ENCODE data around the gene KRT83.

DNA sequence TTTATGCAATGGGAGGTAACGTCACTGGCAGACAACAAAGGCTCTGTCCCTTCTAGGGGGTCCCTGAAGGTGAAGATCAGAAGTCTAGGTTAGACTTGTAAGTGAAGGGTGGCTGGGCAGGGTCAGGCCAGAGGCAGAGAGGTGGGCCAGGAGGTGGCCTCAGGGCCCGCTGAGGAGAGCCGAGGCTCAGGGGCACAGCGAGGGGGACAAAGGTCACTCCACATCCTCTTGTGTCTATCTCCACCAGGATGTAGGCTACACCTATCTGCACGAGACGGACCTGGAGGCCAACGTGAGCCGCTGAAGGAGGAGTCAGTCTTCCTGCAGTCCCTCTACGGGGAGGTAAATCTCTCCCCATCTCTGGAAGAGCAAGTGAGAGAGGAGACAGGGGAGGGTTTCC lies 25.8 kb upstream of the KRT83 start:
- TF ChIP-seq, protein P1, sequence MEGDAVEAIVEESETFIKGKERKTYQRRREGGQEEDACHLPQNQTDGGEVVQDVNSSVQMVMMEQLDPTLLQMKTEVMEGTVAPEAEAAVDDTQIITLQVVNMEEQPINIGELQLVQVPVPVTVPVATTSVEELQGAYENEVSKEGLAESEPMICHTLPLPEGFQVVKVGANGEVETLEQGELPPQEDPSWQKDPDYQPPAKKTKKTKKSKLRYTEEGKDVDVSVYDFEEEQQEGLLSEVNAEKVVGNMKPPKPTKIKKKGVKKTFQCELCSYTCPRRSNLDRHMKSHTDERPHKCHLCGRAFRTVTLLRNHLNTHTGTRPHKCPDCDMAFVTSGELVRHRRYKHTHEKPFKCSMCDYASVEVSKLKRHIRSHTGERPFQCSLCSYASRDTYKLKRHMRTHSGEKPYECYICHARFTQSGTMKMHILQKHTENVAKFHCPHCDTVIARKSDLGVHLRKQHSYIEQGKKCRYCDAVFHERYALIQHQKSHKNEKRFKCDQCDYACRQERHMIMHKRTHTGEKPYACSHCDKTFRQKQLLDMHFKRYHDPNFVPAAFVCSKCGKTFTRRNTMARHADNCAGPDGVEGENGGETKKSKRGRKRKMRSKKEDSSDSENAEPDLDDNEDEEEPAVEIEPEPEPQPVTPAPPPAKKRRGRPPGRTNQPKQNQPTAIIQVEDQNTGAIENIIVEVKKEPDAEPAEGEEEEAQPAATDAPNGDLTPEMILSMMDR (IDR thresholded peaks at IDR 0.05; ENCODE audit: insufficient read depth, low read length, poor library complexity, severe bottlenecking): no peak
- TF ChIP-seq EZH2phosphoT487 (conservative IDR thresholded peaks at IDR 0.05; ENCODE audit: low read length): no peak
